ENCODE data around the gene ERC1.

GRCh38 chr12:1220127-1221092 lies 229.4 kb downstream of the ERC1 start:
- TF ChIP-seq, protein P1, sequence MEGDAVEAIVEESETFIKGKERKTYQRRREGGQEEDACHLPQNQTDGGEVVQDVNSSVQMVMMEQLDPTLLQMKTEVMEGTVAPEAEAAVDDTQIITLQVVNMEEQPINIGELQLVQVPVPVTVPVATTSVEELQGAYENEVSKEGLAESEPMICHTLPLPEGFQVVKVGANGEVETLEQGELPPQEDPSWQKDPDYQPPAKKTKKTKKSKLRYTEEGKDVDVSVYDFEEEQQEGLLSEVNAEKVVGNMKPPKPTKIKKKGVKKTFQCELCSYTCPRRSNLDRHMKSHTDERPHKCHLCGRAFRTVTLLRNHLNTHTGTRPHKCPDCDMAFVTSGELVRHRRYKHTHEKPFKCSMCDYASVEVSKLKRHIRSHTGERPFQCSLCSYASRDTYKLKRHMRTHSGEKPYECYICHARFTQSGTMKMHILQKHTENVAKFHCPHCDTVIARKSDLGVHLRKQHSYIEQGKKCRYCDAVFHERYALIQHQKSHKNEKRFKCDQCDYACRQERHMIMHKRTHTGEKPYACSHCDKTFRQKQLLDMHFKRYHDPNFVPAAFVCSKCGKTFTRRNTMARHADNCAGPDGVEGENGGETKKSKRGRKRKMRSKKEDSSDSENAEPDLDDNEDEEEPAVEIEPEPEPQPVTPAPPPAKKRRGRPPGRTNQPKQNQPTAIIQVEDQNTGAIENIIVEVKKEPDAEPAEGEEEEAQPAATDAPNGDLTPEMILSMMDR (IDR thresholded peaks at IDR 0.05) = no peak
- no peak for TF ChIP-seq POLR2A (IDR thresholded peaks at IDR 0.05)
